HCT116 (cell line): ENCODE data around the gene TKFC. TPM values are rescaled to one million over a fixed set of nuclear protein-coding genes. Genes with fewer than 3 reads are reported as not detected.

ENCODE experiments used
- ATAC-seq: fragments of 200-7000 bp; cut with Tn5 transposase; 2 replicates; pipeline ENCODE4 v1.9.1; 2020; ENCODE audit warnings: mild to moderate bottlenecking, moderate library complexity
- BruUV-seq: library from RNA; stranded (reverse); fragments of 400-500 nt; replicated peaks from 2 replicates; lab custom pipeline; 2021; lab: Mats Ljungman, UMichigan
- CTCF ChIA-PET: fragments of 300-600 bp; sonication (Branson Sonifier 250); formaldehyde crosslinking; loops from one replicate; lab custom pipeline; 2021; ENCODE audit warnings: antibody characterized with exemption; lab: Charles Lee
- POLR2A ChIA-PET: fragments of 300-600, 350-600 bp; sonication (Branson Sonifier 250); formaldehyde crosslinking; loops from one replicate; lab custom pipeline; 2021; ENCODE audit warnings: antibody characterized with exemption; lab: Charles Lee
- RAD21 ChIA-PET, 2 experiments: fragments of 300-600 bp; sonication (Branson Sonifier 250); formaldehyde crosslinking; loops; one replicate each; lab custom pipeline; 2023; ENCODE audit warnings: low total read pairs in 2 of 2; ENCODE audit not compliant: uncharacterized antibody in 2 of 2, unreplicated experiment in 2 of 2, low non-redundant PET in 1 of 2; lab: Charles Lee
- DNase-seq: peaks from one replicate; pipeline ENCODE4 v3.0.0-alpha.2; 2010; ENCODE audit warnings: low read depth, low spot score
- H2AFZ ChIP-seq: fragments of 200-600 bp; shearing (Covaris generic), sonication (generic); 2 replicates; pipeline ENCODE4 v1.6.1; 2017; ENCODE audit warnings: low read depth, mixed run types, mixed read lengths, antibody characterized with exemption, low read length; ENCODE audit not compliant: poor library complexity, severe bottlenecking
- H3K27ac ChIP-seq: 2 replicates; pipeline ENCODE4 v1.5.1; 2012; ENCODE audit warnings: low read depth, low read length
- H3K27me3 ChIP-seq: fragments of 200-600 bp; sonication (generic); 2 replicates; pipeline ENCODE4 v1.6.1; 2016; ENCODE audit warnings: mixed run types, low read length, mixed read lengths; ENCODE audit not compliant: insufficient read depth
- H3K36me3 ChIP-seq, 2 experiments: fragments of 200-500 bp in 1 of 2; fragments of 200-600 bp in 1 of 2; sonication (Bioruptor generic) in 1 of 2; sonication (generic) in 1 of 2; 2 replicates each; pipeline versions ENCODE4 v1.5.1 to v1.6.1; 2014 to 2016; ENCODE audit warnings: low read length in 2 of 2, inconsistent platforms in 1 of 2, mixed read lengths in 1 of 2, mixed run types in 1 of 2; ENCODE audit not compliant: insufficient read depth in 2 of 2, control insufficient read depth in 1 of 2
- H3K4me1 ChIP-seq, 2 experiments: fragments of 200-600 bp in 1 of 2; sonication (generic) in 1 of 2; 2 replicates each; pipeline versions ENCODE4 v1.5.1 to v1.6.1; 2012 to 2017; ENCODE audit warnings: low read length in 2 of 2, inconsistent platforms in 1 of 2, mild to moderate bottlenecking in 1 of 2, mixed read lengths in 1 of 2, mixed run types in 1 of 2, moderate library complexity in 1 of 2; ENCODE audit not compliant: insufficient read depth in 2 of 2, control insufficient read depth in 1 of 2
- H3K4me2 ChIP-seq: fragments of 200-600 bp; sonication (generic); 2 replicates; pipeline ENCODE4 v1.6.1; 2017; ENCODE audit warnings: mixed run types, low read length, mixed read lengths
- H3K4me3 ChIP-seq, 2 experiments: fragments of 200-600 bp in 1 of 2; sonication (generic) in 1 of 2; replicated peaks in 1 of 2; 2 replicates each; pipeline ENCODE4 v1.5.1; 2011 to 2016; ENCODE audit warnings: low read length in 2 of 2, control low read depth in 1 of 2, low read depth in 1 of 2, mild to moderate bottlenecking in 1 of 2, mixed read lengths in 1 of 2, mixed run types in 1 of 2
- H3K79me2 ChIP-seq: fragments of 200-600 bp; sonication (generic); 2 replicates; pipeline ENCODE4 v1.6.1; 2017; ENCODE audit warnings: mild to moderate bottlenecking, mixed run types, low read length, moderate library complexity, mixed read lengths; ENCODE audit not compliant: insufficient read depth
- H3K9ac ChIP-seq: fragments of 200-600 bp; sonication (generic); 2 replicates; pipeline ENCODE4 v1.6.1; 2016; ENCODE audit warnings: low read length, mixed read lengths
- H3K9me2 ChIP-seq: fragments of 200-600 bp; sonication (generic), shearing (Covaris generic); 2 replicates; pipeline ENCODE4 v1.6.1; 2017; ENCODE audit warnings: mixed run types, mild to moderate bottlenecking, moderate library complexity; ENCODE audit not compliant: insufficient read depth
- H3K9me3 ChIP-seq, 2 experiments: fragments of 200-500 bp in 1 of 2; fragments of 200-600 bp in 1 of 2; sonication (Bioruptor generic) in 1 of 2; sonication (generic) in 1 of 2; 2 replicates each; pipeline ENCODE4 v1.6.1; 2014 to 2017; ENCODE audit warnings: low read length in 2 of 2, mixed read lengths in 2 of 2, inconsistent platforms in 1 of 2, low read depth in 1 of 2, mild to moderate bottlenecking in 1 of 2, mixed run types in 1 of 2, moderate library complexity in 1 of 2; ENCODE audit not compliant: control insufficient read depth in 1 of 2, insufficient read depth in 1 of 2
- H4K20me1 ChIP-seq: fragments of 200-600 bp; sonication (generic), shearing (Covaris generic); 2 replicates; pipeline ENCODE4 v1.6.1; 2017; ENCODE audit warnings: mixed run types, mild to moderate bottlenecking, moderate library complexity; ENCODE audit not compliant: insufficient read depth
- CBX3 ChIP-seq: IDR thresholded peaks from 2 replicates; pipeline ENCODE4 v1.6.1; 2012; ENCODE audit warnings: low read depth
- CTCF ChIP-seq, 3 experiments: fragments of 200-600 bp in 1 of 3; sonication (generic) in 1 of 3; IDR thresholded peaks in 2 of 3; conservative IDR thresholded peaks in 1 of 3; 2 replicates each; pipeline ENCODE4 v1.5.1; 2012 to 2017; ENCODE audit warnings: low read depth in 2 of 3, low read length in 2 of 3, antibody characterized with exemption in 1 of 3, borderline replicate concordance in 1 of 3, control low read depth in 1 of 3, mild to moderate bottlenecking in 1 of 3, mixed read lengths in 1 of 3, mixed run types in 1 of 3, moderate library complexity in 1 of 3; ENCODE audit not compliant: insufficient read depth in 1 of 3
- EGR1 ChIP-seq: IDR thresholded peaks from 2 replicates; pipeline ENCODE4 v1.6.1; 2012; ENCODE audit warnings: low read depth
- ELF1 ChIP-seq: IDR thresholded peaks from 2 replicates; pipeline ENCODE4 v1.6.1; 2012; ENCODE audit warnings: low read depth, borderline replicate concordance
- FOSL1 ChIP-seq: IDR thresholded peaks from 2 replicates; pipeline ENCODE4 v1.6.1; 2012; ENCODE audit warnings: low read depth
- MAX ChIP-seq: IDR thresholded peaks from 2 replicates; pipeline ENCODE4 v1.6.1; 2012
- POLR2AphosphoS5 ChIP-seq: IDR thresholded peaks from 2 replicates; pipeline ENCODE4 v1.6.1; 2011; ENCODE audit warnings: mild to moderate bottlenecking, low read depth, low read length, moderate library complexity
- RAD21 ChIP-seq: IDR thresholded peaks from 2 replicates; pipeline ENCODE4 v1.6.1; 2012; ENCODE audit warnings: low read depth, mild to moderate bottlenecking
- TCF7L2 ChIP-seq: IDR thresholded peaks from 2 replicates; pipeline ENCODE4 v1.7.0; 2011; ENCODE audit warnings: borderline replicate concordance, inconsistent platforms; ENCODE audit not compliant: insufficient read depth, insufficient read length; ENCODE audit errors: extremely low read depth
- YY1 ChIP-seq: IDR thresholded peaks from 2 replicates; pipeline ENCODE4 v1.6.1; 2011; ENCODE audit warnings: low read length, low read depth, moderate library complexity, mild to moderate bottlenecking; ENCODE audit not compliant: insufficient replicate concordance; ENCODE audit errors: extremely low read depth
- ZFX ChIP-seq: fragments of 450-650 bp; IDR thresholded peaks from 2 replicates; pipeline ENCODE4 v1.6.1; 2017
- intact Hi-C: fragments of 100-400 bp; cut with micrococcal nuclease; formaldehyde crosslinking; loops from 2 replicates; pipeline ENCODE4 v1.10.0; 2022
- total RNA-seq: library from RNA; stranded (reverse); gene quantifications from one replicate; pipeline ENCODE4 v1.2.1, GENCODE V29; 2021; ENCODE audit not compliant: unreplicated experiment
- TF ChIP-seq, protein P1 (sequence below): IDR thresholded peaks from 2 replicates; pipeline ENCODE4 v1.6.1; 2012

Gene TKFC
- total RNA-seq, 1 experiment from 2014 or later = 156 TPM

DNA sequence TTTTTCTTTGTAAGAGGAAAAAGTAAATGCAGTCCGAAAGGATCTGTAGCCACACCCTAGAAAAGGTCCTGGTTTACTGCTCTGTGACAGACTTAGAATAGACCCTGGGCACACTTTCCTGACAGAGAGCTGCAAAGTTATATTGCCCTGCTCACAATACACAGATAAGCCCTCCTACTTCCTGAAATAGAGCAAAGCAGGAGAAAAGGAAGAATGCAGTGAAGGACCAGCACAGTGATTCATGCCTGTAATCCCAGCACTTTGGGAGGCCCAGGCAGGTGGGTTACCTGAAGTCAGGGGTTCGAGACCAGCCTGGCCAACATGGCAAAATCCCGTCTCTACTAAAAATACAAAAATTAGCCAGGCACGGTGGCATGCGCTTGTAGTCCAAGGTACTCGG is 26.5 kb downstream of the TKFC start:
- Histone ChIP-seq H3K9ac (no peak overlapping the region), H3K36me3 (peaks cover 0 to 9% of the 10 kb centered on the region in 2 experiments; a peak in 1 of 4 replicates), H3K27me3 (no peaks in the 10 kb centered on the region), H3K79me2 (peaks cover 29% of the 10 kb centered on the region), H3K9me2 (no peaks in the 10 kb centered on the region), H4K20me1 (no peaks in the 10 kb centered on the region), H2AFZ (no peak overlapping the region), H3K4me2 (no peak overlapping the region), H3K27ac (no peak overlapping the region), H3K4me3 (no peak overlapping the region), H3K9me3 (no peaks in the 10 kb centered on the region), H3K4me1 (peaks cover 0 to 22% of the 10 kb centered on the region in 2 experiments; a peak in 2 of 4 replicates)
- BruUV-seq = no TSS peak
- RAD21 ChIA-PET = no interaction called here
- CTCF ChIA-PET = interaction anchor here (1.2 kb wide), 1 partner anchor 24 kb away, joined by 4 read pairs; no protein-coding TSS in a partner anchor
- POLR2A ChIA-PET = interaction anchor here (2.6 to 5.0 kb wide), 2 partner anchors 8 to 24 kb away, joined by 6 to 45 read pairs; no protein-coding TSS in a partner anchor
- intact Hi-C loops = no loop called here
- ATAC-seq (no peak), DNase-seq (no peak)
- no peak for TF ChIP-seq ZFX
- TF ChIP-seq, protein P1, sequence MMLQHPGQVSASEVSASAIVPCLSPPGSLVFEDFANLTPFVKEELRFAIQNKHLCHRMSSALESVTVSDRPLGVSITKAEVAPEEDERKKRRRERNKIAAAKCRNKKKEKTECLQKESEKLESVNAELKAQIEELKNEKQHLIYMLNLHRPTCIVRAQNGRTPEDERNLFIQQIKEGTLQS = no peak
- no peak for TF ChIP-seq TCF7L2
- no peak for TF ChIP-seq CBX3
- TF ChIP-seq YY1 = no peak
- no peak for TF ChIP-seq EGR1
- no peak for TF ChIP-seq MAX
- no peak for TF ChIP-seq RAD21
- TF ChIP-seq CTCF (IDR thresholded peaks at IDR 0.05 in 2 of 3, conservative IDR thresholded peaks at IDR 0.05 in 1 of 3; ENCODE audit: borderline replicate concordance in 1 of 3, insufficient read depth in 1 of 3, low read depth in 2 of 3, low read length in 2 of 3) = no peak
- no peak for TF ChIP-seq FOSL1
- no peak for TF ChIP-seq POLR2AphosphoS5
- no peak for TF ChIP-seq ELF1
